K562 (cell line): ENCODE results near the gene GANAB. TPM values are rescaled to one million over a fixed set of nuclear protein-coding genes. Genes with fewer than 3 reads are reported as not detected.

Source experiments
- ATAC-seq: fragments of 200-7000 bp; cut with Tn5 transposase; 3 replicates; pipeline ENCODE4 v1.9.1; 2020; ENCODE audit warnings: moderate library complexity
- BruUV-seq: library from RNA; stranded (reverse); fragments of 400-500 nt; replicated peaks from 2 replicates; lab custom pipeline; 2021; lab: Mats Ljungman, UMichigan
- CTCF ChIA-PET: fragments of 300-600 bp; formaldehyde crosslinking; extraction: SDS; loops from one replicate; lab custom pipeline; 2021; ENCODE audit warnings: low intra/inter-chr PET ratio; lab: Yijun Ruan, JAX
- POLR2A ChIA-PET: fragments of 300-600, 350-650 bp; sonication (Branson Sonifier 250); formaldehyde crosslinking; extraction: SDS; loops from one replicate; lab custom pipeline; 2021; ENCODE audit warnings: antibody characterized with exemption, inconsistent platforms; lab: Yijun Ruan, JAX
- DNase-seq, 4 experiments: peaks; one replicate each; pipeline versions ENCODE4 v3.0.0 to v3.0.0-alpha.2; 2011 to 2018; ENCODE audit warnings: low spot score in 3 of 4, mixed read lengths in 3 of 4; ENCODE audit errors: extremely low read depth in 1 of 4
- FAIRE-seq: peaks from 2 replicates; lab custom pipeline; 2011; peaks lifted over from hg19 to GRCh38; lab: Jason Lieb, UNC
- H2AFZ ChIP-seq: 2 replicates; pipeline ENCODE4 v1.6.0; 2011; ENCODE audit warnings: low read depth, low read length, control low read depth, inconsistent platforms
- H3K27ac ChIP-seq: fragments of 200-600 bp; 3 replicates; pipeline ENCODE4 v1.8.0; 2011; ENCODE audit warnings: low read depth, mild to moderate bottlenecking, control low read depth, inconsistent platforms, low read length, moderate library complexity, mixed read lengths; ENCODE audit errors: extremely low read depth
- H3K27me3 ChIP-seq, 2 experiments: fragments of 300-600 bp in 1 of 2; 2 replicates in 1 of 2; 3 replicates in 1 of 2; pipeline versions ENCODE4 v1.6.0 to v1.8.0; 2011; ENCODE audit warnings: inconsistent platforms in 2 of 2, low read length in 2 of 2, mild to moderate bottlenecking in 1 of 2, mixed read lengths in 1 of 2, moderate library complexity in 1 of 2; ENCODE audit not compliant: control insufficient read depth in 2 of 2, insufficient read depth in 2 of 2
- H3K36me3 ChIP-seq: fragments of 300-600 bp; 3 replicates; pipeline ENCODE4 v1.8.0; 2011; ENCODE audit warnings: mild to moderate bottlenecking, low read length, inconsistent platforms; ENCODE audit not compliant: control insufficient read depth, insufficient read depth
- H3K4me1 ChIP-seq, 2 experiments: fragments of 200-600 bp in 1 of 2; replicated peaks in 1 of 2; 2 replicates in 1 of 2; 3 replicates in 1 of 2; pipeline versions ENCODE4 v1.5.1 to v1.8.0; 2011; ENCODE audit warnings: inconsistent platforms in 2 of 2, low read length in 2 of 2, mild to moderate bottlenecking in 1 of 2, mixed read lengths in 1 of 2, moderate library complexity in 1 of 2; ENCODE audit not compliant: control insufficient read depth in 2 of 2, insufficient read depth in 2 of 2
- H3K4me2 ChIP-seq: 2 replicates; pipeline ENCODE4 v1.6.1; 2011; ENCODE audit warnings: low read length, control low read depth, inconsistent platforms, mixed read lengths; ENCODE audit not compliant: insufficient read depth
- H3K4me3 ChIP-seq: fragments of 200-600 bp; sonication (generic), shearing (Covaris generic); 2 replicates; pipeline ENCODE4 v1.5.1; 2016; ENCODE audit warnings: control low read depth, inconsistent platforms
- H3K79me2 ChIP-seq: fragments of 200-600 bp; 3 replicates; pipeline ENCODE4 v1.8.0; 2011; ENCODE audit warnings: low read length, inconsistent platforms; ENCODE audit not compliant: control insufficient read depth, insufficient read depth
- H3K9ac ChIP-seq, 2 experiments: 2 replicates each; pipeline versions ENCODE4 v1.6.0 to v1.6.1; 2011; ENCODE audit warnings: low read depth in 2 of 2, low read length in 2 of 2, control low read depth in 1 of 2, inconsistent platforms in 1 of 2, mild to moderate bottlenecking in 1 of 2, mixed read lengths in 1 of 2; ENCODE audit not compliant: insufficient read depth in 1 of 2
- H3K9me1 ChIP-seq: one replicate; pipeline ENCODE4 v1.6.0; 2011; ENCODE audit warnings: inconsistent platforms, mild to moderate bottlenecking, low read length, moderate library complexity; ENCODE audit not compliant: control insufficient read depth, insufficient read depth
- H3K9me3 ChIP-seq: replicated peaks from 2 replicates; pipeline ENCODE4 v1.5.1; 2011; ENCODE audit warnings: low read depth, low read length, inconsistent platforms; ENCODE audit not compliant: control insufficient read depth, insufficient read depth
- H4K20me1 ChIP-seq: replicated peaks from 2 replicates; pipeline ENCODE4 v1.6.1; 2011; ENCODE audit warnings: low read length, inconsistent platforms, mixed read lengths; ENCODE audit not compliant: control insufficient read depth, insufficient read depth
- BHLHE40 ChIP-seq: IDR thresholded peaks from 2 replicates; pipeline ENCODE4 v1.6.1; 2011; ENCODE audit warnings: low read length, improper control_type of control experiment
- CBFA2T2 ChIP-seq: fragments of 450-650 bp; conservative IDR thresholded peaks from 2 replicates; pipeline ENCODE4 v1.6.1; 2017; ENCODE audit warnings: mild to moderate bottlenecking
- ERF ChIP-seq: fragments of 450-650 bp; formaldehyde crosslinking; IDR thresholded peaks from 2 replicates; pipeline ENCODE4 v1.4.0; 2020; ENCODE audit warnings: mild to moderate bottlenecking, mixed read lengths
- MYNN ChIP-seq, 2 experiments: sonication (generic); formaldehyde crosslinking in 1 of 2; IDR thresholded peaks; 2 replicates each; pipeline versions ENCODE4 v1.5.0 to v1.6.1; 2016 to 2020; ENCODE audit warnings: antibody characterized with exemption in 1 of 2, missing genetic modification reagents in 1 of 2
- SMARCC2 ChIP-seq: fragments of 450-650 bp; IDR thresholded peaks from 2 replicates; pipeline ENCODE4 v1.6.1; 2017; ENCODE audit warnings: antibody characterized with exemption, moderate library complexity, mild to moderate bottlenecking, low read depth
- TAF9B ChIP-seq: fragments of 450-650 bp; IDR thresholded peaks from 2 replicates; pipeline ENCODE4 v1.6.1; 2018; ENCODE audit warnings: mild to moderate bottlenecking; ENCODE audit not compliant: partially characterized antibody
- ZBTB1 ChIP-seq: sonication (generic); formaldehyde crosslinking; IDR thresholded peaks from 2 replicates; pipeline ENCODE4 v1.8.1; 2023; ENCODE audit warnings: missing genetic modification reagents, low read depth, mild to moderate bottlenecking, borderline replicate concordance
- ZNF239 ChIP-seq: fragments of 250-450 bp; sonication (Bioruptor Pico); IDR thresholded peaks from 2 replicates; pipeline ENCODE4 v1.4.0; 2020; ENCODE audit warnings: mild to moderate bottlenecking
- ZNF282 ChIP-seq: sonication (generic); formaldehyde crosslinking; IDR thresholded peaks from 2 replicates; pipeline ENCODE4 v1.8.1; 2023; ENCODE audit warnings: missing genetic modification reagents
- ZNF699 ChIP-seq: fragments of 250-450 bp; sonication (Bioruptor Pico); IDR thresholded peaks from 2 replicates; pipeline ENCODE4 v1.8.0; 2021; ENCODE audit warnings: mild to moderate bottlenecking, moderate library complexity; ENCODE audit not compliant: insufficient replicate concordance
- WGBS: fragments of 100-300 bp; shearing (Covaris generic); methylation state at CpG from one replicate; pipeline ENCODE4 v1.1.6; 2016; ENCODE audit warnings: low coverage, mixed read lengths; ENCODE audit not compliant: insufficient coverage; ENCODE audit errors: missing lambda C conversion rate; 5-methylcytosine and 5-hydroxymethylcytosine counted together
- in situ Hi-C: fragments of 300-500 bp; cut with MboI; formaldehyde crosslinking; loops from 4 replicates; pipeline ENCODE4 v1.15.0; 2018; ENCODE audit warnings: inconsistent platforms, mixed read lengths
- intact Hi-C: fragments of 100-400 bp; cut with micrococcal nuclease; formaldehyde crosslinking; loops from 2 replicates; pipeline ENCODE4 v1.14.2; 2022
- polyA plus RNA-seq, 8 experiments: library from polyadenylated mRNA; depleted of rRNA in 4 of 8; stranded (reverse) in 5 of 8; unstranded in 3 of 8; fragments of >200 nt; fragmentation: Nextera tagmentation in 2 of 8; fragmentation: Illumina TruSeq in 1 of 8; extraction: Ambion mirVana in 2 of 8; extraction: Trizol in 1 of 8; gene quantifications; 2 replicates each; pipeline versions ENCODE4 v1.2.1 to v1.2.3, GENCODE V29; 2011 to 2014; ENCODE audit warnings: inconsistent platforms in 1 of 8, missing spikeins in 1 of 8
- total RNA-seq, 7 experiments: library from RNA; depleted of rRNA in 6 of 7; stranded (reverse); fragments of >200 nt in 6 of 7; fragmentation: Illumina TruSeq in 2 of 7; extraction: Trizol in 2 of 7; gene quantifications; 2 replicates each; pipeline versions ENCODE4 v1.2.1 to v1.2.3, GENCODE V29; 2011 to 2021; ENCODE audit warnings: low replicate concordance in 1 of 7
- TF ChIP-seq, protein P1 (sequence below): fragments of 450-650 bp; IDR thresholded peaks from 2 replicates; pipeline ENCODE4 v1.6.1; 2016; ENCODE audit warnings: low read depth
- TF ChIP-seq, protein P2 (sequence below): fragments of 450-650 bp; IDR thresholded peaks from 2 replicates; pipeline ENCODE4 v1.6.1; 2014; ENCODE audit warnings: low read depth, mild to moderate bottlenecking, moderate library complexity, borderline replicate concordance

Gene GANAB
- total and polyA plus RNA-seq, 9 of the 15 experiments (the other 6 are each of a cell fraction or from before 2014, with no cell fraction given), result 6.5 to 284 (median 161) TPM

DNA sequence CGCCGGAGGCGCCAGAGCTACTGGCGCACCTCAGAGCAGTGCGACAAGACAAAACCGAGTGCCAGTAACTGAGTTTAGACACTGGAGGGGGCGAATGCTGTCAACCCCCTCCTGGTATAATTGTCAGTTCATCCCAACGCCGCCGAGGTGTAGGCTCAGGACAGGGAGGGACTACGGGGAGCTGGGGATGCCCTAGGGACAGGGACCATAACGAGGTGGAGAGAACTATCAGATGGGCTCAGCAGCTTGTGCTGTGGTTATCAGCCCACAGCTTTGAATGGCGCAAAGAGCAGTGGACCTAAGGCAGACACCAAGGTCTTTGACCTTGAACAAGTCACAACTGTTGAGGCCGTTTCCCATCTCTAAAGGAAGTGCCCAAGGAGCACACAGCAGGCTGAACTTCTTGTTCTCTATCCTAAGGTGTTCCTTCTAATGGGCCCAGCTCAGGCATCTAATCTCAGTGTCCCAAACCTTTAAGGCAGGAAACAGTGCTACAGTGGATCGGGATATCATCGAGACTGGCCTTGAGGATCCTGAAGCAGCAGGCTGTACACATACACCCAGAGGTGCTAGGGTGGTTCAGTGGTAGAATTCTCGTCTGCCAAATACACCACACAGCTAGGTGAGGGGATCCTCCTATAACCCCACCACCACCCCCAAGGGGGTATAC, 54.1 kb downstream of the GANAB start:
- no peaks in the 10 kb centered on the region for H3K9me1 ChIP-seq
- H3K4me2 ChIP-seq, result peak overlapping the region; percentile 98
- peak overlapping the region; percentile 63 for H3K4me3 ChIP-seq
- H3K9ac ChIP-seq, result peak overlapping the region; percentile 86 to 92
- H3K27ac ChIP-seq, result peak overlapping the region; percentile 90
- peaks cover 24 to 25% of the 10 kb centered on the region in 2 experiments for H3K4me1 ChIP-seq
- no TSS peak for BruUV-seq
- ChIA-PET CTCF (interaction anchor here (0.6 to 0.8 kb wide), 2 partner anchors 20 to 178 kb away, joined by 3 read pairs; partner anchors contain the start of gene EML3), POLR2A (interaction anchor here (0.5 to 2.9 kb wide), 44 partner anchors 9 to 260 kb away, joined by 3 to 45 read pairs (median 5); partner anchors contain the start of genes AHNAK, B3GAT3, BSCL2 and C11orf98)
- peaks cover 71% of the 10 kb centered on the region for H3K36me3 ChIP-seq
- H3K79me2 ChIP-seq, result peaks cover 52% of the 10 kb centered on the region
- peak overlapping the region; percentile 89 for H2AFZ ChIP-seq
- H3K27me3 ChIP-seq, result no peaks in the 10 kb centered on the region
- FAIRE-seq, result peak; percentile 95
- in situ Hi-C loops (no loop called here), intact Hi-C loops (loop anchor here (2.0 to 10.0 kb wide), 5 partner anchors 100 to 293 kb away; partner anchors contain the start of genes HNRNPUL2, SLC3A2 and TTC9C)
- no peaks in the 10 kb centered on the region for H4K20me1 ChIP-seq
- H3K9me3 ChIP-seq, result no peaks in the 10 kb centered on the region
- ATAC-seq, result peak; percentile 65
- 6% methylated on average over 17 of the region's 17 CpGs for WGBS
- peak in 2 of 4 experiments; percentile 59 to 82 for DNase-seq
- TF ChIP-seq SMARCC2, result no peak
- 0 out of 2 replicates have a peak, but pooled peaks have one; percentile 7 for TF ChIP-seq CBFA2T2
- no peak for TF ChIP-seq ERF (CRISPR knock-in tag)
- TF ChIP-seq MYNN (IDR thresholded peaks at IDR 0.05), result peak; percentile 46; the same call in 1 of the 2 replicates
- TF ChIP-seq MYNN (CRISPR knock-in tag; IDR thresholded peaks at IDR 0.05), result no peak
- TF ChIP-seq, protein P1, sequence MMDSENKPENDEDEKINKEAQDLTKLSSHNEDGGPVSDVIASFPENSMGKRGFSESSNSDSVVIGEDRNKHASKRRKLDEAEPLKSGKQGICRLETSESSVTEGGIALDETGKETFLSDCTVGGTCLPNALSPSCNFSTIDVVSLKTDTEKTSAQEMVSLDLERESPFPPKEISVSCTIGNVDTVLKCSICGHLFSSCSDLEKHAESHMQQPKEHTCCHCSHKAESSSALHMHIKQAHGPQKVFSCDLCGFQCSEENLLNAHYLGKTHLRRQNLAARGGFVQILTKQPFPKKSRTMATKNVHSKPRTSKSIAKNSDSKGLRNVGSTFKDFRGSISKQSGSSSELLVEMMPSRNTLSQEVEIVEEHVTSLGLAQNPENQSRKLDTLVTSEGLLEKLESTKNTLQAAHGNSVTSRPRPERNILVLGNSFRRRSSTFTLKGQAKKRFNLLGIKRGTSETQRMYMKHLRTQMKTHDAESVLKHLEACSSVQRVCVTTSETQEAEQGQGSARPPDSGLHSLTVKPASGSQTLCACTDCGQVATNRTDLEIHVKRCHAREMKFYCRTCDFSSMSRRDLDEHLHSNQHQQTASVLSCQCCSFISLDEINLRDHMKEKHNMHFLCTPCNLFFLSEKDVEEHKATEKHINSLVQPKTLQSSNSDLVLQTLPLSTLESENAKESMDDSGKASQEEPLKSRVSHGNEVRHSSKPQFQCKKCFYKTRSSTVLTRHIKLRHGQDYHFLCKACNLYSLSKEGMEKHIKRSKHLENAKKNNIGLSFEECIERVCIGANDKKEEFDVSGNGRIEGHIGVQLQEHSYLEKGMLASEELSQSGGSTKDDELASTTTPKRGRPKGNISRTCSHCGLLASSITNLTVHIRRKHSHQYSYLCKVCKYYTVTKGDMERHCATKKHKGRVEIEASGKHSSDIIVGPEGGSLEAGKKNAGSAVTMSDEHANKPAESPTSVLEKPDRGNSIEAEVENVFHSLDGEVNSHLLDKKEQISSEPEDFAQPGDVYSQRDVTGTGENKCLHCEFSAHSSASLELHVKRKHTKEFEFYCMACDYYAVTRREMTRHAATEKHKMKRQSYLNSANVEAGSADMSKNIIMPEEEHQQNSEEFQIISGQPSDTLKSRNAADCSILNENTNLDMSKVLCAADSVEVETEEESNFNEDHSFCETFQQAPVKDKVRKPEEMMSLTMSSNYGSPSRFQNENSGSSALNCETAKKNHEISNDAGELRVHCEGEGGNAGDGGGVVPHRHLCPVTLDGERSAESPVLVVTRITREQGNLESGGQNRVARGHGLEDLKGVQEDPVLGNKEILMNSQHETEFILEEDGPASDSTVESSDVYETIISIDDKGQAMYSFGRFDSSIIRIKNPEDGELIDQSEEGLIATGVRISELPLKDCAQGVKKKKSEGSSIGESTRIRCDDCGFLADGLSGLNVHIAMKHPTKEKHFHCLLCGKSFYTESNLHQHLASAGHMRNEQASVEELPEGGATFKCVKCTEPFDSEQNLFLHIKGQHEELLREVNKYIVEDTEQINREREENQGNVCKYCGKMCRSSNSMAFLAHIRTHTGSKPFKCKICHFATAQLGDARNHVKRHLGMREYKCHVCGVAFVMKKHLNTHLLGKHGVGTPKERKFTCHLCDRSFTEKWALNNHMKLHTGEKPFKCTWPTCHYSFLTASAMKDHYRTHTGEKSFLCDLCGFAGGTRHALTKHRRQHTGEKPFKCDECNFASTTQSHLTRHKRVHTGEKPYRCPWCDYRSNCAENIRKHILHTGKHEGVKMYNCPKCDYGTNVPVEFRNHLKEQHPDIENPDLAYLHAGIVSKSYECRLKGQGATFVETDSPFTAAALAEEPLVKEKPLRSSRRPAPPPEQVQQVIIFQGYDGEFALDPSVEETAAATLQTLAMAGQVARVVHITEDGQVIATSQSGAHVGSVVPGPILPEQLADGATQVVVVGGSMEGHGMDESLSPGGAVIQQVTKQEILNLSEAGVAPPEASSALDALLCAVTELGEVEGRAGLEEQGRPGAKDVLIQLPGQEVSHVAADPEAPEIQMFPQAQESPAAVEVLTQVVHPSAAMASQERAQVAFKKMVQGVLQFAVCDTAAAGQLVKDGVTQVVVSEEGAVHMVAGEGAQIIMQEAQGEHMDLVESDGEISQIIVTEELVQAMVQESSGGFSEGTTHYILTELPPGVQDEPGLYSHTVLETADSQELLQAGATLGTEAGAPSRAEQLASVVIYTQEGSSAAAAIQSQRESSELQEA, result no peak
- TF ChIP-seq, protein P2, sequence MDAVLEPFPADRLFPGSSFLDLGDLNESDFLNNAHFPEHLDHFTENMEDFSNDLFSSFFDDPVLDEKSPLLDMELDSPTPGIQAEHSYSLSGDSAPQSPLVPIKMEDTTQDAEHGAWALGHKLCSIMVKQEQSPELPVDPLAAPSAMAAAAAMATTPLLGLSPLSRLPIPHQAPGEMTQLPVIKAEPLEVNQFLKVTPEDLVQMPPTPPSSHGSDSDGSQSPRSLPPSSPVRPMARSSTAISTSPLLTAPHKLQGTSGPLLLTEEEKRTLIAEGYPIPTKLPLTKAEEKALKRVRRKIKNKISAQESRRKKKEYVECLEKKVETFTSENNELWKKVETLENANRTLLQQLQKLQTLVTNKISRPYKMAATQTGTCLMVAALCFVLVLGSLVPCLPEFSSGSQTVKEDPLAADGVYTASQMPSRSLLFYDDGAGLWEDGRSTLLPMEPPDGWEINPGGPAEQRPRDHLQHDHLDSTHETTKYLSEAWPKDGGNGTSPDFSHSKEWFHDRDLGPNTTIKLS, result no peak
- TF ChIP-seq ZNF282 (CRISPR knock-in tag), result no peak
- no peak for TF ChIP-seq TAF9B
- TF ChIP-seq ZNF699 (CRISPR knock-in tag), result no peak
- TF ChIP-seq ZBTB1 (CRISPR knock-in tag), result 0 out of 2 replicates have a peak, but pooled peaks have one; percentile 52
- TF ChIP-seq BHLHE40, result no peak
- no peak for TF ChIP-seq ZNF239 (CRISPR knock-in tag)
